HEK293 (cell line): ENCODE data around the gene SPINK1.

Experiments
- CTCF ChIA-PET: fragments of 350-600 bp; formaldehyde crosslinking; extraction: SDS; loops from one replicate; lab custom pipeline; 2021; ENCODE audit warnings: antibody characterized with exemption; lab: Yijun Ruan, JAX
- POLR2A ChIA-PET: fragments of 300-600 bp; formaldehyde crosslinking; extraction: SDS; loops from one replicate; lab custom pipeline; 2020; ENCODE audit warnings: antibody characterized with exemption, inconsistent platforms; lab: Yijun Ruan, JAX
- H3K27ac ChIP-seq: fragments of 200-500 bp; sonication (Bioruptor generic); 2 replicates; pipeline ENCODE4 v1.5.1; 2014; ENCODE audit warnings: low read depth, low read length, control low read depth, inconsistent platforms; ENCODE audit errors: extremely low read depth
- H3K36me3 ChIP-seq, 2 experiments: fragments of 200-500 bp in 1 of 2; sonication (Bioruptor generic) in 1 of 2; 1 replicate in 1 of 2; 2 replicates in 1 of 2; pipeline ENCODE4 v1.5.1; 2014 to 2017; ENCODE audit warnings: inconsistent platforms in 2 of 2, low read length in 2 of 2; ENCODE audit not compliant: control insufficient read depth in 2 of 2, insufficient read depth in 1 of 2
- H3K4me1 ChIP-seq: fragments of 200-500 bp; sonication (Bioruptor generic); 2 replicates; pipeline ENCODE4 v1.5.1; 2014; ENCODE audit warnings: mild to moderate bottlenecking, low read length, inconsistent platforms; ENCODE audit not compliant: control insufficient read depth, insufficient read depth
- H3K4me3 ChIP-seq: 2 replicates; pipeline ENCODE4 v1.5.1; 2011; ENCODE audit warnings: low read depth, mild to moderate bottlenecking, control low read depth, low read length, moderate library complexity
- H3K9me3 ChIP-seq: fragments of 200-500 bp; sonication (Bioruptor generic); 2 replicates; pipeline ENCODE4 v1.5.1; 2014; ENCODE audit warnings: low read depth, low read length, inconsistent platforms; ENCODE audit not compliant: control insufficient read depth, insufficient read depth
- HOXD13 ChIP-seq: sonication (generic); formaldehyde crosslinking; IDR thresholded peaks from 2 replicates; pipeline ENCODE4 v1.8.0; 2022; ENCODE audit warnings: missing genetic modification reagents, borderline replicate concordance
- PRDM6 ChIP-seq: fragments of 450-650 bp; formaldehyde crosslinking; IDR thresholded peaks from 2 replicates; pipeline ENCODE4 v1.5.1; 2017; ENCODE audit warnings: missing biosample characterization, missing genetic modification characterization
- SALL2 ChIP-seq: fragments of 450-650 bp; formaldehyde crosslinking; IDR thresholded peaks from 2 replicates; pipeline ENCODE4 v1.5.0; 2017; ENCODE audit warnings: missing biosample characterization, mild to moderate bottlenecking, missing genetic modification characterization, borderline replicate concordance
- TCF7L2 ChIP-seq: IDR thresholded peaks from 2 replicates; pipeline ENCODE4 v1.6.1; 2011; ENCODE audit warnings: low read depth, mild to moderate bottlenecking, inconsistent platforms, low read length, moderate library complexity, borderline replicate concordance
- ZBTB10 ChIP-seq: fragments of 450-650 bp; formaldehyde crosslinking; IDR thresholded peaks from 2 replicates; pipeline ENCODE4 v1.5.1; 2016; ENCODE audit warnings: missing biosample characterization, missing genetic modification characterization
- ZBTB17 ChIP-seq: fragments of 450-650 bp; formaldehyde crosslinking; IDR thresholded peaks from 2 replicates; pipeline ENCODE4 v1.5.1; 2016; ENCODE audit warnings: missing biosample characterization, missing genetic modification characterization
- ZBTB20 ChIP-seq: fragments of 450-650 bp; formaldehyde crosslinking; IDR thresholded peaks from 2 replicates; pipeline ENCODE4 v1.5.1; 2016; ENCODE audit warnings: missing biosample characterization, missing genetic modification characterization
- ZBTB8A ChIP-seq: fragments of 450-650 bp; formaldehyde crosslinking; IDR thresholded peaks from 2 replicates; pipeline ENCODE4 v1.5.1; 2016; ENCODE audit warnings: missing biosample characterization, missing genetic modification characterization
- ZNF114 ChIP-seq: fragments of 450-650 bp; formaldehyde crosslinking; IDR thresholded peaks from 2 replicates; pipeline ENCODE4 v1.5.0; 2017; ENCODE audit warnings: missing biosample characterization, missing genetic modification characterization
- ZNF155 ChIP-seq: fragments of 450-650 bp; formaldehyde crosslinking; IDR thresholded peaks from 2 replicates; pipeline ENCODE4 v1.5.1; 2016; ENCODE audit warnings: missing biosample characterization, missing genetic modification characterization
- ZNF248 ChIP-seq: fragments of 450-650 bp; formaldehyde crosslinking; IDR thresholded peaks from 2 replicates; pipeline ENCODE4 v1.5.1; 2017; ENCODE audit warnings: missing biosample characterization, missing genetic modification characterization
- ZNF404 ChIP-seq: fragments of 450-650 bp; formaldehyde crosslinking; IDR thresholded peaks from 2 replicates; pipeline ENCODE4 v1.5.1; 2017; ENCODE audit warnings: missing biosample characterization, missing genetic modification characterization
- ZNF416 ChIP-seq: fragments of 450-650 bp; formaldehyde crosslinking; IDR thresholded peaks from 2 replicates; pipeline ENCODE4 v1.5.1; 2016; ENCODE audit warnings: missing biosample characterization, missing genetic modification characterization
- ZNF664 ChIP-seq: fragments of 450-650 bp; formaldehyde crosslinking; IDR thresholded peaks from 2 replicates; pipeline ENCODE4 v1.5.1; 2016; ENCODE audit warnings: missing biosample characterization, missing genetic modification characterization
- TF ChIP-seq, protein P1 (sequence below): fragments of 450-650 bp; formaldehyde crosslinking; IDR thresholded peaks from 2 replicates; pipeline ENCODE4 v1.5.1; 2017; ENCODE audit warnings: missing biosample characterization, missing genetic modification characterization
- TF ChIP-seq, protein P2 (sequence below): fragments of 450-650 bp; formaldehyde crosslinking; IDR thresholded peaks from 2 replicates; pipeline ENCODE4 v1.5.1; 2016; ENCODE audit warnings: missing biosample characterization, missing genetic modification characterization, borderline replicate concordance
- TF ChIP-seq, protein P3 (sequence below): fragments of 450-650 bp; formaldehyde crosslinking; IDR thresholded peaks from 2 replicates; pipeline ENCODE4 v1.5.1; 2017; ENCODE audit warnings: missing biosample characterization, mild to moderate bottlenecking, missing genetic modification characterization, moderate library complexity

SPINK1 gene

DNA sequence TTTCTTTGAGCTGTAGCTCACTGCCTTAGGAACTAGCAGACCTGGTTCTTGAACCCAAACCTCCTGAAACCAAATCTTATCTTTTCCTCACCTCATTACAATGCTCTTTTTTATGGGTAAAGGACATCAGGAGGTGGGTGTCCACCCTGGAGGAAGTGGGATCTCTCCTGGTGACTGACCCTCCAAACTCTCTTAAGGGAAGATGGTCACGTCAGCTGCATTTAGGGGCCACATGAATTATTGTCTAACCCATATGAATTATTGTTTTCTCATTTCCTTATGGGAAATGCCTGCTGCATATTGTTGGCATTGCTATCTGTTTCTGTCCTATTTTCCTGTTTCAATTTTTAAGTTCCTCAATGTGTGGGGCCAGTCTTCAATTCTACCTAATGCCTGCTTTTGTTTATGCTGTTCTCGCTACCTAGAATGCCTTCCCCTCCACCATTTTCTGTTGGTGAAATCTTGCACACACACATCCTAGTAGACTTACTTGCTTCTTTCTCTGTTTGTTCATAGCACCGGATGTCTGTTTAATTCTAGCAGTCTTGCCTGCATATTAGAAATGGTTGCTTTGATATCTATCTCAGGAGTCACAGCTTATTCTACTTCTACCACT, 22.0 kb upstream of the SPINK1 start:
- H3K9me3 ChIP-seq = no peaks in the 10 kb centered on the region
- CTCF ChIA-PET = interaction anchor here (9.4 kb wide), 1 partner anchor 80 kb away, joined by 172 read pairs; no protein-coding TSS in a partner anchor
- TF ChIP-seq ZNF155 (tag by site-specific recombination) = no peak
- no peak for TF ChIP-seq ZNF416
- no peak for TF ChIP-seq ZBTB20 (tag by site-specific recombination)
- POLR2A ChIA-PET = no interaction called here
- H3K36me3 ChIP-seq = no peaks in the 10 kb centered on the region
- H3K27ac ChIP-seq = no peak overlapping the region
- no peak overlapping the region for H3K4me3 ChIP-seq
- H3K4me1 ChIP-seq = no peaks in the 10 kb centered on the region

DNA sequence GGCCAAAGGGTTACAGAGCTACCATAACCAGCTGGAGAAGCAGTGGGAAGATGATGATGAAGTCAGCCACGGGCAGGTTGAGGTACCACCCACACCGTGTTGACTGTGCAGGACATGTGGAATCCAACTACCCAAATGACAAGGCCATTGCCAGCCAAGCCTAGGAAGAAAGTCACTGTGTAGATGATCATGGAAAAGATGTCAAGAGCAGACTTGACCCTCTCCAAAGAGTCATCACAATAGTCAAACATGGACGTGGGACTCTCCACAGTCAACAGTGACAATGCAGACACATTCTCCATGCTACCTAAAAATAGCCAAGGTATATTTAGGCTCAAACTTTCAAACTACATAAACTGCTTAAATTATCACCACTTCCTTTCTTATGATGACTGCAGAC, 20.9 kb upstream of the SPINK1 start:
- CTCF ChIA-PET = interaction anchor here (2.1 kb wide), 1 partner anchor 31 kb away, joined by 6 read pairs; no protein-coding TSS in a partner anchor
- H3K4me3 ChIP-seq = no peak overlapping the region
- H3K4me1 ChIP-seq = no peaks in the 10 kb centered on the region
- POLR2A ChIA-PET = no interaction called here
- H3K27ac ChIP-seq = no peak overlapping the region
- no peak for TF ChIP-seq TCF7L2
- TF ChIP-seq, protein P1, sequence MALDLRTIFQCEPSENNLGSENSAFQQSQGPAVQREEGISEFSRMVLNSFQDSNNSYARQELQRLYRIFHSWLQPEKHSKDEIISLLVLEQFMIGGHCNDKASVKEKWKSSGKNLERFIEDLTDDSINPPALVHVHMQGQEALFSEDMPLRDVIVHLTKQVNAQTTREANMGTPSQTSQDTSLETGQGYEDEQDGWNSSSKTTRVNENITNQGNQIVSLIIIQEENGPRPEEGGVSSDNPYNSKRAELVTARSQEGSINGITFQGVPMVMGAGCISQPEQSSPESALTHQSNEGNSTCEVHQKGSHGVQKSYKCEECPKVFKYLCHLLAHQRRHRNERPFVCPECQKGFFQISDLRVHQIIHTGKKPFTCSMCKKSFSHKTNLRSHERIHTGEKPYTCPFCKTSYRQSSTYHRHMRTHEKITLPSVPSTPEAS (tag by site-specific recombination) = no peak
- no peak for TF ChIP-seq HOXD13 (CRISPR knock-in tag)
- TF ChIP-seq ZBTB17 (tag by site-specific recombination) = no peak
- no peak for TF ChIP-seq PRDM6 (tag by site-specific recombination)
- TF ChIP-seq, protein P2, sequence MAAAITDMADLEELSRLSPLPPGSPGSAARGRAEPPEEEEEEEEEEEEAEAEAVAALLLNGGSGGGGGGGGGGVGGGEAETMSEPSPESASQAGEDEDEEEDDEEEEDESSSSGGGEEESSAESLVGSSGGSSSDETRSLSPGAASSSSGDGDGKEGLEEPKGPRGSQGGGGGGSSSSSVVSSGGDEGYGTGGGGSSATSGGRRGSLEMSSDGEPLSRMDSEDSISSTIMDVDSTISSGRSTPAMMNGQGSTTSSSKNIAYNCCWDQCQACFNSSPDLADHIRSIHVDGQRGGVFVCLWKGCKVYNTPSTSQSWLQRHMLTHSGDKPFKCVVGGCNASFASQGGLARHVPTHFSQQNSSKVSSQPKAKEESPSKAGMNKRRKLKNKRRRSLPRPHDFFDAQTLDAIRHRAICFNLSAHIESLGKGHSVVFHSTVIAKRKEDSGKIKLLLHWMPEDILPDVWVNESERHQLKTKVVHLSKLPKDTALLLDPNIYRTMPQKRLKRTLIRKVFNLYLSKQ = no peak
- no peak for TF ChIP-seq SALL2 (tag by site-specific recombination)
- no peak for TF ChIP-seq ZBTB20 (tag by site-specific recombination)
- TF ChIP-seq ZBTB8A (tag by site-specific recombination) = no peak
- TF ChIP-seq ZNF664 = no peak
- TF ChIP-seq ZNF404 (tag by site-specific recombination) = no peak
- no peak for TF ChIP-seq ZNF114 (tag by site-specific recombination)
- TF ChIP-seq, protein P3, sequence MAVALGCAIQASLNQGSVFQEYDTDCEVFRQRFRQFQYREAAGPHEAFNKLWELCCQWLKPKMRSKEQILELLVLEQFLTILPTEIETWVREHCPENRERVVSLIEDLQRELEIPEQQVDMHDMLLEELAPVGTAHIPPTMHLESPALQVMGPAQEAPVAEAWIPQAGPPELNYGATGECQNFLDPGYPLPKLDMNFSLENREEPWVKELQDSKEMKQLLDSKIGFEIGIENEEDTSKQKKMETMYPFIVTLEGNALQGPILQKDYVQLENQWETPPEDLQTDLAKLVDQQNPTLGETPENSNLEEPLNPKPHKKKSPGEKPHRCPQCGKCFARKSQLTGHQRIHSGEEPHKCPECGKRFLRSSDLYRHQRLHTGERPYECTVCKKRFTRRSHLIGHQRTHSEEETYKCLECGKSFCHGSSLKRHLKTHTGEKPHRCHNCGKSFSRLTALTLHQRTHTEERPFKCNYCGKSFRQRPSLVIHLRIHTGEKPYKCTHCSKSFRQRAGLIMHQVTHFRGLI (tag by site-specific recombination) = no peak
- TF ChIP-seq ZBTB10 (tag by site-specific recombination) = no peak
- TF ChIP-seq ZNF248 (tag by site-specific recombination) = no peak
- TF ChIP-seq, all 188 proteins: peak for 0
- no peaks in the 10 kb centered on the region for H3K9me3 ChIP-seq
- H3K36me3 ChIP-seq = no peaks in the 10 kb centered on the region
